A673 (cell line): ENCODE measurements around the gene F13B. TPM values are rescaled to one million over a fixed set of nuclear protein-coding genes. Genes with fewer than 3 reads are reported as not detected.
"Not testable (repeated sequence)": the region's sequence is repeated elsewhere in the genome, so short reads cannot be mapped to it uniquely, and the experiment has no call there.

Experiments
- BruUV-seq: library from RNA; stranded (reverse); fragments of 400-500 nt; replicated peaks from 2 replicates; lab custom pipeline; 2021; lab: Mats Ljungman, UMichigan
- CTCF ChIA-PET: fragments of 300-600 bp; sonication (Branson Sonifier 250); formaldehyde crosslinking; loops from one replicate; lab custom pipeline; 2022; ENCODE audit warnings: antibody characterized with exemption; lab: Charles Lee
- POLR2A ChIA-PET: fragments of 300-600 bp; sonication (Branson Sonifier 250); formaldehyde crosslinking; loops from one replicate; lab custom pipeline; 2022; ENCODE audit warnings: antibody characterized with exemption; ENCODE audit not compliant: low non-redundant PET; lab: Charles Lee
- DNase-seq: peaks from one replicate; pipeline ENCODE4 v3.0.0-alpha.2; 2015; ENCODE audit warnings: low spot score
- H3K27ac ChIP-seq: fragments of 200-600 bp; sonication (generic); 2 replicates; pipeline ENCODE4 v1.5.1; 2016; ENCODE audit warnings: mixed run types, low read depth, mild to moderate bottlenecking, mixed read lengths, antibody characterized with exemption, low read length; ENCODE audit not compliant: poor library complexity, severe bottlenecking
- H3K27me3 ChIP-seq: fragments of 200-600 bp; sonication (generic); replicated peaks from 2 replicates; pipeline ENCODE4 v1.6.1; 2017; ENCODE audit warnings: mixed run types, low read depth, mild to moderate bottlenecking, mixed read lengths, antibody characterized with exemption, low read length; ENCODE audit not compliant: insufficient read depth, poor library complexity
- H3K36me3 ChIP-seq: fragments of 200-600 bp; sonication (generic); 2 replicates; pipeline ENCODE4 v1.6.1; 2016; ENCODE audit warnings: mixed run types, mild to moderate bottlenecking, mixed read lengths, antibody characterized with exemption, low read length; ENCODE audit not compliant: insufficient read depth, poor library complexity, severe bottlenecking
- H3K4me1 ChIP-seq: fragments of 200-600 bp; sonication (generic); 2 replicates; pipeline ENCODE4 v1.6.1; 2017; ENCODE audit warnings: mixed run types, mild to moderate bottlenecking, mixed read lengths, antibody characterized with exemption, low read length; ENCODE audit not compliant: insufficient read depth, poor library complexity, severe bottlenecking
- H3K4me3 ChIP-seq: fragments of 200-600 bp; sonication (generic); 2 replicates; pipeline ENCODE4 v1.5.1; 2016; ENCODE audit warnings: low read depth, mixed run types, mild to moderate bottlenecking, mixed read lengths, low read length; ENCODE audit not compliant: poor library complexity, severe bottlenecking
- H3K9me3 ChIP-seq: fragments of 200-600 bp; sonication (generic); 2 replicates; pipeline ENCODE4 v1.6.1; 2016; ENCODE audit warnings: mixed run types, low read depth, mild to moderate bottlenecking, mixed read lengths, antibody characterized with exemption, low read length; ENCODE audit not compliant: poor library complexity, severe bottlenecking
- CTCF ChIP-seq: fragments of 300-800, 200-600 bp; sonication (generic); conservative IDR thresholded peaks from 2 replicates; pipeline ENCODE4 v1.5.1; 2017; ENCODE audit warnings: low read depth, mild to moderate bottlenecking, antibody characterized with exemption, low read length, moderate library complexity, mixed read lengths
- EZH2 ChIP-seq: fragments of 200-600 bp; sonication (generic); IDR thresholded peaks from 2 replicates; pipeline ENCODE4 v1.6.1; 2017; ENCODE audit warnings: borderline replicate concordance, low read depth, mild to moderate bottlenecking, mixed read lengths, antibody characterized with exemption, low read length; ENCODE audit not compliant: poor library complexity, severe bottlenecking
- intact Hi-C: fragments of 100-400 bp; cut with micrococcal nuclease; formaldehyde crosslinking; loops from one replicate; pipeline ENCODE4 v1.10.0; 2022; ENCODE audit not compliant: unreplicated experiment
- total RNA-seq: library from RNA; stranded (reverse); gene quantifications from 2 replicates; pipeline ENCODE4 v1.2.3, GENCODE V29; 2021

Gene F13B
- total RNA-seq, 1 experiment from 2014 or later: not detected

DNA sequence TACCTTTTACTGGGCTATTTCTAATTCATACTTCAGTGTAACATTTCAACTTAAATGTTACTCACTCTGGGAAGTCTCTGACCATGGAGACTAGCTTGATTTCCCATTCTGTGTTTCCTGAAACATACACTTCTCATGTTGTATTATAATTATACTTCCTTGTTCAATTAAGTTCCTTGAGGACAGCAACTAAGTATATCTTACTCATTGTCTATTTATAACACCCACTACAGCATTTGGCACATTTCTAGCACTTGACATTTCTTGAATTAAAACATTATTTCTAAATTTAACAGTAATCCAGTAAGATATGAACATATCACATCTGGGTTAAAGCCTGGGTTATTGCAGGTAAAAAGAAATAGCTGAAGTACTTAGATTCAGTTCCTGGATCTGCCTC, 32.4 kb upstream of the F13B start:
- no peaks in the 10 kb centered on the region for H3K27me3 ChIP-seq
- H3K4me3 ChIP-seq: no peak overlapping the region
- H3K9me3 ChIP-seq: no peaks in the 10 kb centered on the region
- H3K27ac ChIP-seq: no peak overlapping the region
- H3K36me3 ChIP-seq: peaks cover 18% of the 10 kb centered on the region
- DNase-seq: no peak
- intact Hi-C loops: no loop called here
- ChIA-PET CTCF (no interaction called here), POLR2A (no interaction called here)
- BruUV-seq: no TSS peak
- no peak for TF ChIP-seq CTCF
- TF ChIP-seq EZH2: no peak
- no peaks in the 10 kb centered on the region for H3K4me1 ChIP-seq

DNA sequence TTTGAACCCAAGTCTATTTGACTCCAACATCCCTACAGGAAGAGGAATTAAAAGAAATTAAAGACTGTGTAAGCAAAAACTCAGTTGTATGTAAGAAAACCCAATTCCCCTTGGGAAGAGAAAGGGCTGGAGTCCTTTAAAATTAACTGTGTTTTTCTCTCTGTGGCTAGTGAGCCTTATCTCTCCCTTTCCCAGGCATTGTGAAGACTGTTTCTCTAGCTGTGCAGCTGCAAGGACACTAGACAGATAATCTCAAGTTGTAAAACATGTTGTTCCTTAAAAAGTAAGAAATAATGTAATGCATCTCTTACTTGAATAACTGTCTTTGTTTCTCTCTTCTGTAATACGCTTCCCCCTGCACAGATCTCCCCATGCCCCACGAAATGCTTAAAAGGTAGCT, 29.9 kb upstream of the F13B start:
- DNase-seq, CTCF ChIA-PET, H3K4me1 ChIP-seq, H3K27me3 ChIP-seq, POLR2A ChIA-PET, BruUV-seq, H3K4me3 ChIP-seq, intact Hi-C loops, H3K27ac ChIP-seq, H3K9me3 ChIP-seq: not testable (repeated sequence)
- peaks cover 23% of the 10 kb centered on the region for H3K36me3 ChIP-seq

DNA sequence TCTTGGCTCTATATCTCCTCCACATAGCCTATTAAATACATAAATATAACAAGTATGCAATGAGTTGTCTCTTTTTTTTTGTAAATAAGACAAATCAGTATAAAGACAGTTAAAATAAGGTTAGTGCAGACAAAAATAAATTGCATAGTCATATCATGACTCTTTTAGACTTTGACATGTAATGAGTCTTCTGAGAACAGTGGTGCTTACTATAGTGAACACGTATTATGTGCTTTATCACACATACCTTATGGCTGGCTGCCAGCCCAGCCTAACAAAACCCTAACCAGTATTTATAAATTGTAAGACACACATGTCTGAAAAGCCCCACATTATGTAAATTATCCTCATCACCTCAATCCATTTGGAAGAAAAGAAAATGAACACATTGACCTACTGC, 29.1 kb upstream of the F13B start:
- intact Hi-C loops: no loop called here
- Histone ChIP-seq H3K27ac (no peak overlapping the region), H3K4me3 (no peak overlapping the region), H3K9me3 (no peaks in the 10 kb centered on the region), H3K36me3 (peaks cover 31% of the 10 kb centered on the region), H3K4me1 (no peaks in the 10 kb centered on the region), H3K27me3 (no peaks in the 10 kb centered on the region)
- TF ChIP-seq CTCF: no peak
- no peak for TF ChIP-seq EZH2
- no TSS peak for BruUV-seq
- no peak for DNase-seq
- ChIA-PET POLR2A (no interaction called here), CTCF (no interaction called here)

DNA sequence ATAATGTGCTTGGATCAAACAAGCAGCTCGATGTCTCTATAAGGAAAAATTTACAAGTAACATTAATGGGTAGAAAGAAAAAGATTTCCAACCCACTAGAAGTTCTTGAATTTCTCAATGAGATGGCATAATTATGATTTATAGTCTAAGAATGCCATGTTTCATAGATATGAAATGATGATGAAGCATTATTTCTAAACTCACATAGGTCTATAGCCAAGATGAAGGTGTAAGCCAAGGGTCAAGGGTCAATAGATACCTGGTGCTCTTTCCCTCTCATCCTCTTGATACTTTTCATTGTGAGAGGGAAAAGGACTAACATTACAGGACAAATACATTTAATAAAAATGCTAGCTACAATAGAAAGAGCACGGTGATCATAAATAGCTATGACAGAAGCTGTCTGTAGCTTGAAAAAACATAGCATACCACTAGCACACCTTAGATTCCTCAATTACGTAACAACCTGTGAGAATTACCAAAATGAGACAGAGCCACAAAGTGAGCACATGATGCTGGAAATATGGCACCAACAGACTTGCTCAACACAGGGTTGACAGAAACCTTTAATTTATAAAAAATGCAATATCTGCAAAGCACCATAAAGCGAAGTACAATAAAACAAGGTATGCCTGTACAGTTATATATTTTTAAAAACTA, 26.3 kb upstream of the F13B start:
- no peaks in the 10 kb centered on the region for H3K9me3 ChIP-seq
- H3K4me3 ChIP-seq: no peak overlapping the region
- no peak for DNase-seq
- TF ChIP-seq EZH2: no peak
- TF ChIP-seq CTCF: no peak
- POLR2A ChIA-PET: no interaction called here
- peaks cover 59% of the 10 kb centered on the region for H3K36me3 ChIP-seq
- H3K4me1 ChIP-seq: no peaks in the 10 kb centered on the region
- no peak overlapping the region for H3K27ac ChIP-seq
- CTCF ChIA-PET: no interaction called here
- intact Hi-C loops: no loop called here
- BruUV-seq: no TSS peak
- H3K27me3 ChIP-seq: no peaks in the 10 kb centered on the region
